GM21825 (cell line): ENCODE measurements around the gene L3MBTL2.
"Not testable (repeated sequence)": the region's sequence is repeated elsewhere in the genome, so short reads cannot be mapped to it uniquely, and the experiment has no call there.

Experiments used
- ATAC-seq: cut with Tn5 transposase; IDR thresholded peaks from one replicate; pipeline ENCODE4 v1.9.1; 2021; ENCODE audit warnings: mild to moderate bottlenecking, moderate library complexity; ENCODE audit not compliant: unreplicated experiment

The L3MBTL2 gene

GRCh38 chr22:41204992-41205900, at the start of gene L3MBTL2:
L3MBTL2 (plus strand) TSS chr22:41205312; CDS start chr22:41205363, 51 bp downstream.
- peak; percentile 97 for ATAC-seq

- ATAC-seq: no peak
Measured at GRCh38 chr22:41157083-41157482, 48.0 kb upstream of the L3MBTL2 start.

GRCh38 chr22:41169157-41169556, 36.0 kb upstream of the L3MBTL2 start:
- no peak for ATAC-seq

- no peak for ATAC-seq
Measured at GRCh38 chr22:41171996-41172395, 33.1 kb upstream of the L3MBTL2 start.

- ATAC-seq: no peak
Measured at GRCh38 chr22:41175546-41175945, 29.6 kb upstream of the L3MBTL2 start.

- no peak for ATAC-seq
Measured at GRCh38 chr22:41177040-41177621, 28.0 kb upstream of the L3MBTL2 start.

GRCh38 chr22:41177622-41178424, 27.3 kb upstream of the L3MBTL2 start:
- ATAC-seq: no peak

- no peak for ATAC-seq
Measured at GRCh38 chr22:41178425-41178975, 26.6 kb upstream of the L3MBTL2 start.

- ATAC-seq: not testable (repeated sequence)
Measured at GRCh38 chr22:41180362-41180761, 24.8 kb upstream of the L3MBTL2 start.

- no peak for ATAC-seq
Measured at GRCh38 chr22:41180926-41181325, 24.2 kb upstream of the L3MBTL2 start.

GRCh38 chr22:41181349-41182241, 23.5 kb upstream of the L3MBTL2 start:
- ATAC-seq: no peak

- ATAC-seq: no peak
Measured at GRCh38 chr22:41184679-41185078, 20.4 kb upstream of the L3MBTL2 start.

- ATAC-seq: no peak
Measured at GRCh38 chr22:41191467-41191866, 13.6 kb upstream of the L3MBTL2 start.

GRCh38 chr22:41193829-41194228, 11.3 kb upstream of the L3MBTL2 start:
- ATAC-seq: no peak

- ATAC-seq: peak; percentile 75
Measured at GRCh38 chr22:41197038-41197972, 7.8 kb upstream of the L3MBTL2 start.

GRCh38 chr22:41198027-41198580, 7.0 kb upstream of the L3MBTL2 start:
- no peak for ATAC-seq

GRCh38 chr22:41201141-41201540, 4.0 kb upstream of the L3MBTL2 start:
- no peak for ATAC-seq

GRCh38 chr22:41203118-41203517, 2.0 kb upstream of the L3MBTL2 start:
- ATAC-seq: no peak

- ATAC-seq: no peak
Measured at GRCh38 chr22:41204066-41204465, 1.0 kb upstream of the L3MBTL2 start.
